Measurements from ENCODE around the gene HOXB5.

The HOXB5 gene

DNA sequence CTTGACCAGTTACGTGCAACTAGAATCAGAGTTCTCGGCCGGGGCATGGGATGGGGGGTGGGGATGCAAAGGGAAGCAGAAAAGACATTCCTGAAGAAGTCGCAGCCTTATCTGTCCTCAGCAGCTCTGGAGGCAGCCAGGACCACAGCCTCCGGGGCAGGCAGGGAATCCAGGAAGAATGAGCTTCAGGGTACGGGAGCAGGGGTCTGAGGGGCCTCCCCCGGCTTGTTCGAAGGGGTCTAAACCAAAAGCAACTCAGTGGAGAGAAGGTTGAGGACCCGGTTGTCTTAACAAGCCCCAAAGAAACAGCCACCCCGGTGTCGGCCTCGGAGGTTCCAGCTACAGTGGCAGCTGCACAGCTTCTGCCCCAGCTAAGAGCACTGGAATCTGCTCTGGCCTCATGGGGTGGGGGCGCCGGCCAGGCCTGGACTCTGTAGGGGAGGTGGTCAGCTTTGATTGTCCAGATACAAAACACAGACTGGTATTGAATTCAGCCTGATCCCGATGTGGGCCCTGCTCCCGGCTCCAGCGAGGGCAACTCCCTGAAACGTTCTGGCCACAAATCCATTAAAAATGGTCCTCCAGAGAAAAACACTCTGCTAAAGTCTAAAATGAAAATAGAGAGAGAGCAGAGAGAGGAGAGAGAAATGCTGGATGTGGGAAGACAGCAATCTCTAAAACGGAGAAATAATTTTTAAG, 23.1 kb downstream of the HOXB5 start:
- Mint-ChIP-seq H3K36me3 (no peaks in the 10 kb centered on the region), H3K9me3 (no peaks in the 10 kb centered on the region), H3K4me3 (no peak overlapping the region), H3K4me1 (peaks cover 5% of the 10 kb centered on the region), H3K27ac (no peak overlapping the region)
- DNase-seq (ENCODE audit: low spot score in 2 of 2) (no peak), ATAC-seq (no peak)

DNA sequence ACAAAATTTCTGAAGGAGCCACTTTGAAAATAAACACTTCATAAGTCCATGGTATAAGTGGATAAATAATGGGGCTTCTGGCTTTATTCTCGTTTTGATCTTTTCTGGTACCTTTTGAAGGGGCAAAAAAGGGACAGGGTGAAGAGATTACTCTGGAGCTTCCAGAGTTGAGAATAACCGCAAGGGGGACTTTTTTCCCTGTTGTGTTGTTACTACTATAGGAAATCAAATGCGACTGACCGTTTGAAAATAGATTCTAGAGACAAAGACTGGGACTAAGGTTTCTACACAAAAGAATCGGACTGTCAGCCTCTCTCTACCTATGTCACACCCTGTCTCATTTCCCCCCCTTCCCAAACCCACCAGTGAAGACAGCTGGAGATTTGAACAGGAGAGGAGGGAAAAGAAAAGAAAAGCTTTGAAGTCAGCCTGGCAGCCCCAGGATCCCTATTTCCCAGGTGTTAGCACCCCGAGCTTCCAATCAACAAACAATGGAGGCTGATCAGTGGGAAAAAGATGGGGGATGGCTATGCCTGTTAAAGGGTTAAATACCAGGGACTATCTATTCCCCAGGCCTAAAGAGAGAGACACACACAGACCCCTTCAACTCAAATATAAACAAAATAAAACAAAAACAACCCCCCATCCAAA, 23.8 kb downstream of the HOXB5 start:
- no peak overlapping the region for H3K27ac Mint-ChIP-seq
- DNase-seq (ENCODE audit: low spot score in 2 of 2): no peak
- ATAC-seq: no peak
- no peaks in the 10 kb centered on the region for H3K9me3 Mint-ChIP-seq
- H3K36me3 Mint-ChIP-seq: no peaks in the 10 kb centered on the region
- H3K4me1 Mint-ChIP-seq: peaks cover 5% of the 10 kb centered on the region
- H3K4me3 Mint-ChIP-seq: no peak overlapping the region

DNA sequence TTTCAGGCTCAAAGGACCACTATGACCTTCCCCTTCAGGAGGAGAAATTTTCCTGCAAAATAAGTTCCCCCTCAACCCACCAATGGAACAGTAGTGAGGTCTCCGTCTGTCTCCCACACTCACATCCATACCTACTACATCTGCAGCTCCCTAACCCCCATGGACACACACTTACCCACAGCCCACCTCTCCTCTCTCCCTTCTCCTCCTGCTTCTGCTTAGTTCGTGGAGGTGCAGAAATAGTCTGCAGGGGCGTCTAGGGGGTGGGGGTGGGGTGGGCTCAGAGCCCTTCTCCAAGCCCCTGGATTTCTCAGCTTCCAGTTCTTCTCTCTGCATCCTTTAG, 24.4 kb downstream of the HOXB5 start:
- DNase-seq (ENCODE audit: low spot score in 2 of 2): no peak
- ATAC-seq: no peak
- no peaks in the 10 kb centered on the region for H3K36me3 Mint-ChIP-seq
- H3K9me3 Mint-ChIP-seq: no peaks in the 10 kb centered on the region
- no peak overlapping the region for H3K4me3 Mint-ChIP-seq
- H3K4me1 Mint-ChIP-seq: peaks cover 5% of the 10 kb centered on the region
- no peak overlapping the region for H3K27ac Mint-ChIP-seq

DNA sequence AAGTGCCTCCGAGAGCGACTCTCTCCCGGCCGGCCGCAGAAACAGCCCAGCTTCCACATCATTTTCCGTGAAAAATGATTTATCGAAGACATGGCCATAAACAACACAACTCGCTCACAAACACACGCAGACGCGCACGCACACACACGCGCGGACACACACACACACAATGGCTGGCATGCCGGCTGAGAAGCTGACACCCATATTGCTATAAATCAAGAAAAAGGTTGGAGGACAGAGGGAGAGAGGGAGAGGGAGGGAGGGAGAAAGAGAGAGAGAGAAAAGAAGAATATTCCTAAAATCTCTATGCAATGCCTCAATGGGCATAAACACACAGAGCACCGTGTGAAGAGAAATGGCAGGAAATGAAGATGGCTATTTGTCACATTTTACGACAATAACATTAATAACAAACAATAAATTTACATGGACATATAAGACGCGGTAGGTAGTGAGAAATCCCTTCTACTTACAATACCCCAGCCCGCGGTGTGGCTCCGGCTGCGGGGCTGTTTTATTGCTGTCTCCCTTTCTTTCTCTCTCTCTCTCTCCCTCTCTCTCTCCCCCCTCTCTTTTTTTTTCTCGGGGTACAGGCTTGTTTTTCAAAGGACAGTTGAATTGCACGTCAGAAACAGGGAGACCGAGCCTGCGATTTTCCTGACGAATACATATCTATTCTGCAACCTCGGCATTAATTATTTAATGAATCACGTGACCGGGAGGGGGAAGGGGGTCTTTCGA, 24.9 kb downstream of the HOXB5 start:
- no peak overlapping the region for H3K27ac Mint-ChIP-seq
- H3K36me3 Mint-ChIP-seq: no peaks in the 10 kb centered on the region
- DNase-seq (ENCODE audit: low spot score in 2 of 2): no peak
- no peak overlapping the region for H3K4me3 Mint-ChIP-seq
- H3K9me3 Mint-ChIP-seq: no peaks in the 10 kb centered on the region
- ATAC-seq: no peak
- peaks cover 5% of the 10 kb centered on the region for H3K4me1 Mint-ChIP-seq

DNA sequence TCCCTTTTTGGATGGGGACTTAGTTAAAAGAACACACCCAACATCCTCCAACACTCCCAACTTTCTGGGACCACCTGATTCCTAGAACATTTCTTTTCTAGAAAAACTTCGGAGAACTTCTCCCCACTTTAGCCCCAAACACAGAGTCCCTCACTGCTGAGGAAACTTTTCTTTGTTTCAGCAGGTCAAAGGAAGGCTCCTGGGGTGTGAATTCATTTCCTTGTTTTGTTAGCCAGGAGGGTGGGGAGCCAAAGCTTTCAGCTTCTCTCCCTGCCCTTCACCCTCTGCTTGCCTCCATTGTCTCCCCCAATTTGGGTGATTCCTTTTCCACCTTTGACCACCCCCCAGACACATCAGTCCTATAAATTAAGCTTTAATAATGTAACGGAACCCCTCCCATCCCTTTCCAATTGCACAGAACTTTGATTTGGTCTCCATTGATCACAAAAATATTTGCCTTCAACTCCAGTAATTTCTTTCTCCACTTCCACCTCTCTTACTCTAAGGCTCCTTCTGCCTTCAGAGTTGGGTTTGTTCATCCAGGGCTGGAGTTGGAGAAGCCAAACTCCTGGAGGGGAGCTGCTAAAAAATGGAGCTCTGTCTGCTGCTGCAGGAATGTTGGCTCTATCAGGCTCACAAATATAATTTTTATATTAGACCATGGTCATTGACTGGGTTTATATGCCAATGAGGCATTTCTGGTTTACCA, 25.8 kb downstream of the HOXB5 start:
- Mint-ChIP-seq H3K9me3 (no peaks in the 10 kb centered on the region), H3K36me3 (no peaks in the 10 kb centered on the region), H3K4me1 (peaks cover 5% of the 10 kb centered on the region), H3K27ac (no peak overlapping the region), H3K4me3 (no peak overlapping the region)
- DNase-seq (ENCODE audit: low spot score in 2 of 2) (no peak), ATAC-seq (no peak)

DNA sequence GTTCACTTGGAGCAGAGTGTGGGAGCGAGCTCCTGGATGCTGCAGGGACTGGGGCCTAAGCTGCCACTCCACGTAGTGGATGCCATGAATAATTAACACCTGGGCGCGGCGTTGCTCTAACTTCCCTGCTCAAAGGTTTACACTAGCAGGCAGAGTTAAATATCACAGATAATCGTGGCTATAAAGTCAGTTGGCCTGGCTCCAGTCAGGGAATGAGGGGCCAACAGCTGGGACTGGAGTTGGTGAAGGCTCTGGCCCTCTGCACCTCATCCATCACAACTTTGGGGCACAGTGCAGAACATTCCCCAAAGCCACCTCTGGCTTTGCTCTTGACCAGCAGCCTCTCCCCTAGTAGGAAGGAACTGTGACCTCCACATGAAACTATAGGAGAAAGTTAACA, 26.4 kb downstream of the HOXB5 start:
- H3K27ac Mint-ChIP-seq: no peak overlapping the region
- H3K36me3 Mint-ChIP-seq: no peaks in the 10 kb centered on the region
- ATAC-seq (no peak), DNase-seq (ENCODE audit: low spot score in 2 of 2) (no peak)
- H3K4me3 Mint-ChIP-seq: no peak overlapping the region
- H3K4me1 Mint-ChIP-seq: peaks cover 5% of the 10 kb centered on the region
- H3K9me3 Mint-ChIP-seq: no peaks in the 10 kb centered on the region

DNA sequence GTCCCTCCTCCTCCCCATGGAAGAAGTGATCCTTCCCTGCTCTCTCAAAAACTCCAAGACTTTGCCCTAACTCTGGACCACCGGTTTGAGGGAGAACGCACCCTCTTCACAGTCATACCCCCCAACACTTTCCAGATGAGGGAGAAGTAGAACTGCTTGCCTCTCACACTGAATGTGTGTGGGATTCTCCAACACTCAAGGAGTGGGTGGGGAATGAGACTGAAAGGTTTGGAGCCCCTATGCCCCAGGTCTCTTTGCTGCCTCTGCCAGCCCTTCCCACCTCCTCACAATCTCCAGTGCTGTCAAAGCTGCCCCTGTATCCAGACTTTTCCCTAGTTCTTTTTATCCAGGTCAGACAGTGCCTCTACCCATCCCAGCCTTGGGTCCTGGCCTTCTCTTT, 26.9 kb downstream of the HOXB5 start:
- peaks cover 8% of the 10 kb centered on the region for H3K4me1 Mint-ChIP-seq
- DNase-seq (ENCODE audit: low spot score in 2 of 2) (no peak), ATAC-seq (no peak)
- no peaks in the 10 kb centered on the region for H3K36me3 Mint-ChIP-seq
- H3K27ac Mint-ChIP-seq: no peak overlapping the region
- H3K9me3 Mint-ChIP-seq: no peaks in the 10 kb centered on the region
- H3K4me3 Mint-ChIP-seq: no peak overlapping the region

DNA sequence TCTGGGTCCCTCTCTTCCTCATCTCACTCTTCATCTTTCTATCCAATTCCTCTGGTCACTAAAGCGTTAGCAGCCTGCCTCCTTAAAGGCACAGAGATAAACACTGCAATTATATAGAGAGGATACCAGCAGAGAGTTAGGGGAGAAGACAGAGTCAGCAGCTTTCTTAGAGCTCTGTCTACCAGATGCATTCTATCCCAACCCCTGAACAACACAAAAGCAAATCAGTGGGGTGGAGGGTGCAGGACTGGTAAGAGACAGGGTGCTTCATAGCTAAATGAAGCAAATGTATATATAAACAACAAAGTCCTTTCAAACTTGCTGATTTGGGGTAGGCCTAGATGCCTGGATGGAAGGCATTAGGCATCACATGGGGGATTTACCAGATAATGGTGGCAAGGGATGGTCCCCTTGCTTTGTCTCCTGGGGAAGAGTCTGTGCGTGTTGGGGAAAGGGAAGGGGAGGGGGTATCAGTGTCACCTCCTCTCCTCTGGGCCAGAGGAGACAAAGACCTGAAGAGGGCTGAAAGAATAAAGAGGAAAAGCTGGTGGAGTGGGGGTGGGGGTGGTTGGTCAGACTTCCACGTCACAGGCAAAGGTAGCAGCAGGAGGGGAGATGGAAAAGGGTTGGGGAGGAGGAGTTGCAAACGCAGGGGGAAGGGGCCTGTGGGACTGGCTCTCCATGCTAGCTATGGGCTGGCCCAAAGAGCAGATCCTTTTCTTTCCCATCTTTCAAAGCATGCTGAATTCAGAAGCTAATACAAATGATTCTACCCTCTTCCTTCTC, 27.5 kb downstream of the HOXB5 start:
- Mint-ChIP-seq H3K27ac (no peak overlapping the region), H3K36me3 (no peaks in the 10 kb centered on the region), H3K9me3 (no peaks in the 10 kb centered on the region), H3K4me1 (peaks cover 14% of the 10 kb centered on the region), H3K4me3 (no peak overlapping the region)
- ATAC-seq: no peak
- DNase-seq (ENCODE audit: low spot score in 2 of 2): no peak

DNA sequence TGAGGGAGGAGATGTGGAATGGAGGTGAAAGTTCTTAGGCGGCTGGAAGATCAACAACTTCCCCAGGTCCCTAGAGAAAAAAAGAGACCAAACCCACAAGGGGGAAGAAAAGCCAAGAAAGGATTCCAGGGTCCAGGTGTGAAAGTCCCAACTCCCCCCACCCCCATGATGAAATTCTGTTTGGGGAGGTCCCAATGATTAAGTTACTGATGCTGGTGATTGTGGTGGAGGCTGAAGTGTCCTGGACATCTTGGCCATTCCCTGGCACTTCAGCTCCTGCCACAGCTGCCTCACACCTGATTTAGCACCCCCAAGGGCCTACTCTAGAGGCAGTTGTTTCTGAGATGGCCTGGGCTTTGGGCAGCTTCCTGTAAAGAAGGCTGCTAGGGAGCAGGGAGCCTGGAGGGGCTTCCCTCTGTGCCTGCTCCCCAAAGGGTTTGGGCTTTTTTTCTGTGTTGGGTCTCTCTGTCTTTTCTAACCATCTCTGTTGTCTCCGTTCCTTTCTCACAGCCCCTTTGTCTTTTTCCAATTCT, 28.5 kb downstream of the HOXB5 start:
- H3K36me3 Mint-ChIP-seq: no peaks in the 10 kb centered on the region
- H3K9me3 Mint-ChIP-seq: no peaks in the 10 kb centered on the region
- ATAC-seq (no peak), DNase-seq (ENCODE audit: low spot score in 2 of 2) (no peak)
- H3K4me1 Mint-ChIP-seq: peaks cover 15% of the 10 kb centered on the region
- H3K27ac Mint-ChIP-seq: no peak overlapping the region
- no peak overlapping the region for H3K4me3 Mint-ChIP-seq

DNA sequence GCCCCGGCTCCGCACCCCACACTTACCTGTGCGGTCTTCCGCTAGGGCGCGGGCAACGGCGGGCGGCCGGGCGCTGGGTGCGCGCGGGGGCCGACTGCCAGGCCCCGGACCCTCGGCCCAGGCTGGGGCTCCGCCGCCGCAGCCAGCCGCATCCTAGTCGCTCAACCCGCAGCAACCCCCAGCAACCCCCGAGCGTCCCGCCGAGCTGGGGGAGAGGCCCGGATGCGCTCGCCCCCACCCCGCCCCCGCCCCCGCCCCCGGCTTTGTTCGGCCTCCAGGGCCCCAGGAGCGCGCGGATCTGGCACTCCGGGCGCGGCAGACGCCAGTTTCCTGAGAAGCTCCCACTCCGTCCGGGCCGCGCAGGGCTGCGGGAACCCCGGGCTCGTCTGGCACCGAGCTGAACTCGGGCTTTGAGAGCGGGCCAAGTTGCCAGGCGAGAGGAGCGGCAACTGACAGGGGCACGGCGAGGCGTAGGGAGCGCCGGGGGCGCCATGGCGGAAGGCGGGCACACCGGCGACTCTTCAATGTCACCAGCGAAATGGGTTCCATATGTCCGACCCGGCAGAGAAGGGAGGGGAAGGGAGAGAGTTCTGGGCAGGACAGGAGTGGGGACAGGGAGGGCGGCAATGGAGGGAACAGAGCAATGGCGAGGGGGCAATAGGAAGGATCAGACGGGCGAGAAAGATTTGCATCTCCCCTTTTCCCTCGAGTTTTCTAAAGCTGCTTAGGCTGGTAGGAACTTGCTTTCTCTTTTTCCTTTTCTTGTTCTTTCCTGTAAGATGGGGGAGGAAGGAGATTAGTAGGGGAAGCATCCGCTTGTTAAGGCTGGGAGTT, 29.2 kb downstream of the HOXB5 start:
- no peak overlapping the region for H3K4me3 Mint-ChIP-seq
- ATAC-seq (no peak), DNase-seq (ENCODE audit: low spot score in 2 of 2) (no peak)
- no peaks in the 10 kb centered on the region for H3K36me3 Mint-ChIP-seq
- H3K4me1 Mint-ChIP-seq: peaks cover 15% of the 10 kb centered on the region
- no peaks in the 10 kb centered on the region for H3K9me3 Mint-ChIP-seq
- no peak overlapping the region for H3K27ac Mint-ChIP-seq

DNA sequence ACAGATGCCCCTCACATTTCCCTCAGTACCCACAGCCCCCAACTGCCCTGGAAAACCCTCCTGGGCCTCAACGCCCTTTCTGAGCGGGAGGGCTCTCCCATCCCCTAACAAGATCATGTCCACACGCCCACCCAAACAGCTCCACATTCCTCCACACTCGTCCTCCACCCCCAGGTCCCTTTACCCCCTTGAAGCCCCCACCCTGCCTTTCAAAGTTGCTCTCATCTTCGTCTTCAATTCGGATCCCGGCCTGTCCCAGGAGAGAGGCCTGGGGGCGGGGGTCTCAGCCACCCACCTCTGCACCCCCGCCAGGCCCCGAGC, 29.8 kb downstream of the HOXB5 start:
- Mint-ChIP-seq H3K9me3 (no peaks in the 10 kb centered on the region), H3K4me1 (peaks cover 15% of the 10 kb centered on the region), H3K36me3 (no peaks in the 10 kb centered on the region), H3K27ac (no peak overlapping the region), H3K4me3 (no peak overlapping the region)
- ATAC-seq: no peak
- no peak for DNase-seq (ENCODE audit: low spot score in 2 of 2)

DNA sequence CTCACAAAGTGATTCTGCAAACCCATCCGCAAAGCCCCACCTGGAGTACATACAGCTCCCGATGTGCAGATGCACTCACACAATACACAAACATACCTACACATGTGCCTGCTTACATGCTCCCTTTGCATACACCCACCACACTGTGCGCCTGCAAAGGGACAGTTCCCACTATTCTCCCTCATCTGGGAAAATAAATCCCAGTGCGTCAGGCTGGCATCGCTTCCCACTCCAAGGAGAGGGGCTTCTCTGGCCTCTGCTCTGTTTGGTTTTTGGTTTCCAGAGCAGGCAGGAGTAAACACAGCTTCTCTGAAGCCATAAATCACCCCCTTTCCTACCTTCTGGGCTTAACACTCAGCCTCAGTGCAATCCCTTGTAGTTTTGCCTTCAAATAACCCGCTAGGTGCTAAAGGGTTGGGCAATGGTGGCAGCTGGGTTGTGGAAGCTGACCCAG, 30.2 kb downstream of the HOXB5 start:
- DNase-seq (ENCODE audit: low spot score in 2 of 2) (no peak), ATAC-seq (no peak)
- Mint-ChIP-seq H3K36me3 (no peaks in the 10 kb centered on the region), H3K4me3 (no peak overlapping the region), H3K4me1 (peaks cover 12% of the 10 kb centered on the region), H3K27ac (no peak overlapping the region), H3K9me3 (no peaks in the 10 kb centered on the region)

DNA sequence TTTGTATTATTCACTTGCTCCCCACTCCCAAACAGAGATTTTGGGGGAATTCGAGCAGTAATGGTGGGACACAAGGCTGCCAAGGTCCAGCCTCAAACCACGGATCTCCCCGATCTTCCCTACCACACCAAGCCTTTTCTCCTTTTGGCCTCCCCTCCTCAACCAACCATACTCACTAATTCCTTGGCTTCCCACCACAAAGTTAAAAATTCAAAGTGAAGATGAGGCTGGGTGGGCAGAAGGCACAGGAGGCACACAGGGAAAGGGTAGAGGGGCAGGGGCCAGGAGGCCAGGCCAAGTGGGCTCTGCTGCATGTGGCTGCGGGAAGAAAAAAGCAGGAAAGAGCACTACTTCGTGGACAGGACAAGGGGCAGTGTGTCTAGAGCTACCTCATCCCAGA, 30.6 kb downstream of the HOXB5 start:
- DNase-seq (ENCODE audit: low spot score in 2 of 2) (no peak), ATAC-seq (no peak)
- Mint-ChIP-seq H3K36me3 (no peaks in the 10 kb centered on the region), H3K4me1 (peaks cover 11% of the 10 kb centered on the region), H3K9me3 (no peaks in the 10 kb centered on the region), H3K4me3 (no peak overlapping the region), H3K27ac (no peak overlapping the region)
